Measurements from ENCODE around the gene ETFA. TPM values are rescaled to one million over a fixed set of nuclear protein-coding genes. Genes with fewer than 3 reads are reported as not detected.

The ETFA gene
- total RNA-seq, 1 donor from 2014 or later: 81.2 TPM

DNA sequence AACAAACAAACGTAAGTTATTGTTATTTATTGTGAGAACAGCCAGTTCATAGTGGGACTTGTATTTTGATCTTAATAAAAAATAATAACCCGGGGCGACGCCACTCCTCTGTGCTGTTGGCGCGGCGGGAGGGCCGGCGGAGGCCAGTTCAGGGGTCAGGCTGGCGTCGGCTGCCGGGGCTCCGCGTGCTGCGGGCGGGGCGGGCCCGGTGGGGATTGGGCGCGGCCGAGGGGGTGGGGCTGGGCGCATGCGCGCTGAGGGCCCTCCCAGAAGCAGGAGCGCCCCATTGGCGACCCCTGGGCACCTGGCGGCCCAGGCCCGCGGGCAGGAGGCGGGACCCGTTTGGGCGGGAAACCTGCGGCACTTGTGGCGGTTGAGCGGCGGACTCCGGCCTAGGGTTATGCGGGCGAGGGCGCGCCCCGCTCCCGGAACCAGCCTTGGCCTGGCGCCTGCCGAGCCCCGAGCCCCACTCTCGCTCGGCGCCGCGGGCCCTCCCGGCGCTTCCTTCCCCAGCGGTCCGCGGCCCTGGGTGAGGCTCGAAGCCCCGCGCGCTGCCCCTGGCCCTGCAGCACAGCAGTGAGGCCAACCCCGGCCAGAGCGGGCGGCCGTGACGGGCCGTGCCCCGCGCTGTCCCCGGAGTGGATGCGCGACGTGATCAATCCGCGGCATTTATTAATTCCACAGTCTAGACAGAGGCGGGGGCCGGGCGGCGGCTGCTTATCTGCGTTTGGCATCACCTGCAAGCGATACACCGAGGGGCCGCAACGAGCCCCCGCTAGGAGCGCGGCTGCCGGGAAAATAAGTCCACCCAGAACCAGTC, 31.3 kb upstream of the ETFA start:
- no peak for ATAC-seq
- Histone ChIP-seq H3K4me3 (peak overlapping the region; percentile 23), H3K27ac (no peak overlapping the region), H3K36me3 (no peaks in the 10 kb centered on the region), H3K9me3 (no peaks in the 10 kb centered on the region), H3K27me3 (ENCODE audit: low read depth) (peaks cover 100% of the 10 kb centered on the region), H3K4me1 (peaks cover 73% of the 10 kb centered on the region)
- no peak for TF ChIP-seq CTCF (IDR thresholded peaks at IDR 0.05)
- DNase-seq: no peak
- intact Hi-C loops (cut with DNase I): no loop called here

GRCh38 chr15:76342058-76342381, 30.8 kb upstream of the ETFA start:
- TF ChIP-seq CTCF (IDR thresholded peaks at IDR 0.05): no peak
- ATAC-seq (no peak), DNase-seq (no peak)
- Histone ChIP-seq H3K4me1 (peaks cover 73% of the 10 kb centered on the region), H3K27me3 (ENCODE audit: low read depth) (peaks cover 100% of the 10 kb centered on the region), H3K36me3 (no peaks in the 10 kb centered on the region), H3K9me3 (no peaks in the 10 kb centered on the region), H3K27ac (no peak overlapping the region), H3K4me3 (no peak overlapping the region)
- intact Hi-C loops (cut with DNase I): no loop called here

DNA sequence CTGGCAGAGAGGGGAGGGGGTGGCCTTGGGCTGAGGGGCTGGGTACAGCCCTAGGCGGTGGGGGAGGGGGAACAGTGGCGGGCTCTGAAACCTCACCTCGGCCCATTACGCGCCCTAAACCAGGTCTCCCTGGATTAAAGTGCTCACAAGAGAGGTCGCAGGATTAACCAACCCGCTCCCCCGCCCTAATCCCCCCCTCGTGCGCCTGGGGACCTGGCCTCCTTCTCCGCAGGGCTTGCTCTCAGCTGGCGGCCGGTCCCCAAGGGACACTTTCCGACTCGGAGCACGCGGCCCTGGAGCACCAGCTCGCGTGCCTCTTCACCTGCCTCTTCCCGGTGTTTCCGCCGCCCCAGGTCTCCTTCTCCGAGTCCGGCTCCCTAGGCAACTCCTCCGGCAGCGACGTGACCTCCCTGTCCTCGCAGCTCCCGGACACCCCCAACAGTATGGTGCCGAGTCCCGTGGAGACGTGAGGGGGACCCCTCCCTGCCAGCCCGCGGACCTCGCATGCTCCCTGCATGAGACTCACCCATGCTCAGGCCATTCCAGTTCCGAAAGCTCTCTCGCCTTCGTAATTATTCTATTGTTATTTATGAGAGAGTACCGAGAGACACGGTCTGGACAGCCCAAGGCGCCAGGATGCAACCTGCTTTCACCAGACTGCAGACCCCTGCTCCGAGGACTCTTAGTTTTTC, 30.2 kb upstream of the ETFA start:
- ATAC-seq (peak; percentile 25), DNase-seq (no peak)
- no peak for TF ChIP-seq CTCF (IDR thresholded peaks at IDR 0.05)
- Histone ChIP-seq H3K36me3 (no peaks in the 10 kb centered on the region), H3K27ac (no peak overlapping the region), H3K27me3 (ENCODE audit: low read depth) (peaks cover 100% of the 10 kb centered on the region), H3K4me3 (peak overlapping the region; percentile 50), H3K9me3 (no peaks in the 10 kb centered on the region), H3K4me1 (peaks cover 73% of the 10 kb centered on the region)
- intact Hi-C loops (cut with DNase I): no loop called here

DNA sequence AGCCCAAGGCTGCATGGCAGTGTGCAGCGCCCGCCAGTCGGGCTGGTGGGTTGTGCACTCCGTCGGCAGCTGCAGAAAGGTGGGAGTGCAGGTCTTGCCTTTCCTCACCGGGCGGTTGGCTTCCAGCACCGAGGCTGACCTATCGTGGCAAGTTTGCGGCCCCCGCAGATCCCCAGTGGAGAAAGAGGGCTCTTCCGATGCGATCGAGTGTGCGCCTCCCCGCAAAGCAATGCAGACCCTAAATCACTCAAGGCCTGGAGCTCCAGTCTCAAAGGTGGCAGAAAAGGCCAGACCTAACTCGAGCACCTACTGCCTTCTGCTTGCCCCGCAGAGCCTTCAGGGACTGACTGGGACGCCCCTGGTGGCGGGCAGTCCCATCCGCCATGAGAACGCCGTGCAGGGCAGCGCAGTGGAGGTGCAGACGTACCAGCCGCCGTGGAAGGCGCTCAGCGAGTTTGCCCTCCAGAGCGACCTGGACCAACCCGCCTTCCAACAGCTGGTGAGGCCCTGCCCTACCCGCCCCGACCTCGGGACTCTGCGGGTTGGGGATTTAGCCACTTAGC, 29.6 kb upstream of the ETFA start:
- peak; percentile 32 to 49 for ATAC-seq
- Histone ChIP-seq H3K9me3 (no peaks in the 10 kb centered on the region), H3K36me3 (no peaks in the 10 kb centered on the region), H3K4me1 (peaks cover 73% of the 10 kb centered on the region), H3K4me3 (peak overlapping the region; percentile 50), H3K27me3 (ENCODE audit: low read depth) (peaks cover 100% of the 10 kb centered on the region), H3K27ac (no peak overlapping the region)
- peak; percentile 53 for DNase-seq
- intact Hi-C loops (cut with DNase I): no loop called here
- TF ChIP-seq CTCF (IDR thresholded peaks at IDR 0.05): peak; percentile 19

DNA sequence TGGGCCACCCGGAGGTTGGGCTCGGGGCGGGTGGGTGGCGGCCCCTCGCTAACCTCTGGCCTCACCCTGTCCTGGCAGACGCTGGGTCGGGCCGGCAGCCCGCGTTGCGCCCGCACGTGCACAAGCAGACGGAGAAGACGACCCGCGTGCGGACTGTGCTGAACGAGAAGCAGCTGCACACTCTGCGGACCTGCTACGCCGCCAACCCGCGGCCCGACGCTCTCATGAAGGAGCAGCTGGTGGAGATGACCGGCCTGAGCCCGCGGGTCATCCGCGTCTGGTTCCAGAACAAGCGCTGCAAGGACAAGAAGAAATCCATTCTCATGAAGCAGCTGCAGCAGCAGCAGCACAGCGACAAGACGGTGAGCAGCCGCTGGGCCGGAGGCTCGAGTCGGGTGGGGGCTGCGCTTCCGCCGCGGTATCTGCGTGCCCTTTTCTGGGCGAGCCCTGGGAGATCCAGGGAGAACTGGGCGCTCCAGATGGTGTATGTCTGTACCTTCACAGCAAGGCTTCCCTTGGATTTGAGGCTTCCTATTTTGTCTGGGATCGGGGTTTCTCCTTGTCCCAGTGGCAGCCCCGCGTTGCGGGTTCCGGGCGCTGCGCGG, 29.0 kb upstream of the ETFA start:
- intact Hi-C loops (cut with DNase I): no loop called here

More for the DNA sequence above, 29.0 kb upstream of the ETFA start:
- H3K27me3 ChIP-seq (ENCODE audit: low read depth): peaks cover 100% of the 10 kb centered on the region
- H3K36me3 ChIP-seq: no peaks in the 10 kb centered on the region
- TF ChIP-seq CTCF (IDR thresholded peaks at IDR 0.05): no peak
- peaks cover 73% of the 10 kb centered on the region for H3K4me1 ChIP-seq
- H3K9me3 ChIP-seq: no peaks in the 10 kb centered on the region
- ATAC-seq (peak in 1 of 2 donors; percentile 9), DNase-seq (peak; percentile 52)
- peak overlapping the region; percentile 50 for H3K4me3 ChIP-seq
- no peak overlapping the region for H3K27ac ChIP-seq

Measured in lower lobe of right lung (tissue), 2 donors.